Right kidney (tissue), 1 donor: ENCODE data around the gene SLC35F3.
"Not testable (repeated sequence)": the region's sequence is repeated elsewhere in the genome, so short reads cannot be mapped to it uniquely, and the experiment has no call there.

Experiments
- DNase-seq: peaks from one replicate; pipeline ENCODE4 v3.0.0-alpha.2; 2016

SLC35F3 gene

DNA sequence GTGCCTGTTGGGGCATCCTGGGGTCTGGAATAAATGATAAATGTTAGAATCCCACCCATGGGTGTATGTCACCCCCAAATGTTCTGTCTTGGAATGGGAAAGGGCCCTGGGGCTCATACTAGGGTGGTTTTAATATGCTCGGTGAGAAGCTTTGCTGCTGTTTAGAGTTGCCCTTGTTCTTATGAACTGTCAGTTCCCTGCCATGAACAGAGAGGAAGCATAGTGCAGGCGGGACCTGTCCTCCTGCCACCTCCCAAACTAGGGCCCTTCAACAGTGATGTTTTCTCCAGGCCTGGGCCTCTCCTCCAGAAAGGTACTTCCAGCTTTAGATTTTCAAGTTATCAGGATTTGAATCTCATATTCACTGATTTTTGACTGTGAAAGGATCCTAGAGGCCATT lies 388.1 kb downstream of the SLC35F3 start:
- no peak for DNase-seq

DNA sequence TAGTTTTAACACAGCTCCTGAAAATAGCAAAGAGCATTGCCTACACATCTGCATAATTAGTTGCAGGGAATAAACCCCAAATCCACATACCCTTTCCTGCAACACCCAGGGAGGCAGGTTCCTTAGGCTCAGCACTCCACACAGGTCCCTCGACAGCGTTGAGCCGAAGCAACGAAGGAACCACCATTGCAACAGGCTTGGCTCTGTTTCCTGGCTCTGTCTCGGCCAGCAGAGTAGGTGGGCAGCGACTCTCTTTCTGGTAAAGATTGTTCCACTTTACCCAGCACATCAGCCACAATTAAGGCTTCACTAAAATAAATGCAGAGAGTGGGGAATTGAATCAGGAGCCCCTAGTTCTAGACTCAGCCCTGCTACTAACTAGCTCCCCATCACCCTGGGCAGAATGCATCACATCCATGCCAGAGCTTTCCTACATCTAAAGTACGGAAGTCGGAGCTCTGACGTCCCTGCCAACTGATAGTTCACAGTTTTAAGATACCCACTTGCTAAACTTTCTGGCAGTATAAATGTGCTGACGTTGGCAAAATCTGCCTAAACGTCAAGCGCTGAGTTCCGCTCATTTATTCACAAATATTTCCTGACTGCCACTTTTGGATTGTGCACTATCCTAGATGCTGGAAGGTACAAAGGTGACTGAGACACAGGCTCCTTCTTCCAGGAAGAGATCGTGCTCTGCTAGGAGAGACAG lies 389.8 kb downstream of the SLC35F3 start:
- DNase-seq = no peak

DNA sequence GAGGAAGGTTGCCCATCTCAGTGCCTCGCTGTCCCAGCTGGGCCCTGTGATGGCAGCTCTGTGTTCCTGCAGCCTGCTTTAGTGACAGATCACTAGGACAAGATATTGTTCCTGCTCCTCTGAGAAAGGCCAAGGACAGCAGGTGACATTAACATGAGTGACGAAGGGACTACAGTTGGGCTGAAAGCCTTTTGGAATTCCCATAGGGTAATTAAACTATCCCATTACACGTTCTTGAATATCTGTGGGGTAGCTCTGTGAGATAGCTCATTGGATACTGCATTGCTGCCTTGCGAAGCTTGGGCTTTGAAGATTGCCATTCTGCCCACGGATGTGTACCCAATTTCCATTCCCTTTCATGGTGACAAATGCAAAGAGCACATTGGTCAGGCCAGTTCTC lies 390.6 kb downstream of the SLC35F3 start:
- no peak for DNase-seq

DNA sequence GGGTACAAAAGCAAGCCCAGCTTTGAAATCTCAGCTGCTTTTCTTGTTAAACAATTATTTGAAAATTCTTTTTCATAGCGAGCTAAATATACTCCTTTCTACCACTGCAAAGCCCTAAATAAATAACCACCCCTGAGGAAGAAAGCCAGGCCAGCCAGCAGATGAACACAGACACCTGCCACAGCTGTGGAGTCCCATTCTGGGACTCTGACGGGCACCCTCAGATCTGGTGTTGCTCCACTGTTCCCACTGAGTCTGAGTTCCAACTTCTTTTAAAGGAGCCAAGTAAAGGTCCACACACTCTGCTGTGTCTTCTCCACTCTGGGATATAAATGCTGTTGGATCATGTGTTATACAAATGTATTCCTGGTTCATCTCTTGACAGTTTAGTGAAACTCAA lies 391.1 kb downstream of the SLC35F3 start:
- no peak for DNase-seq

DNA sequence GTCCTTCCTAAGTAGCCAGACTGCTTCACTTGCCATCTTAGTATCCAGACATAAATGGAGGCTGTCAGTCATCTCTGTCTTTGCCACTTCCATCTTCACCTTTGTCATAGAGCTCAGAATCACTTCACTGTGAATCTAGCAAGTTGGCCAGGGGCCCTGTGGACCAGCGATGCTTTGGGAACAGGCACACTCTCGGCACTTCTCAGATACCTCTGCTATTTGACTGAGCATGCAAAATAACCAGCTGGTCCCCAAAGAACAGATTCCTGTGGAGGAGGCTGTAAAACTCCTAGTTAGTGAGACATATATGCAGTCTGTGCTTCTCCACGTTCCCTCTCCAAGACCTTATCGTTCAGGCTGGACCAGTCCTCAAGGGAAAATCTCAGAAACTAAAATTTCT lies 392.0 kb downstream of the SLC35F3 start:
- DNase-seq = no peak

DNA sequence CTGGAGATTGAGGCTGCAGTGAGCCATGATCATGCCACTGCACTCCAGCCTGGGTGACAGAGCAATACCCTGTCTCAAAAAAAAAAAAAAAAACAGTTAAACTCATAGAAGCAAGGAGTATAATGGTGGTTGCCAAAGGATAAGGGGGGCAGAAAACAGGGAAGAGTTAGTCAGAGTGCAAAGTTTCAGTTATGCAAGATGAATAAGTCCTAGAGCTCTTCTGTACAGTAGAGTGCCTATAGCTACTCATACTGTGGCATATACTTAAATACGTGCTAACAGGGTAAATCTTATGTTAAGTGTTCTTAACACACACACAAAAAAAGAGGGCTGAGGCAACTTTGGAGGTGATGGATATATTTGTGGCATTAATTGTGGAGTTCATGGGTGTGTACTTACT lies 393.2 kb downstream of the SLC35F3 start:
- DNase-seq = no peak

DNA sequence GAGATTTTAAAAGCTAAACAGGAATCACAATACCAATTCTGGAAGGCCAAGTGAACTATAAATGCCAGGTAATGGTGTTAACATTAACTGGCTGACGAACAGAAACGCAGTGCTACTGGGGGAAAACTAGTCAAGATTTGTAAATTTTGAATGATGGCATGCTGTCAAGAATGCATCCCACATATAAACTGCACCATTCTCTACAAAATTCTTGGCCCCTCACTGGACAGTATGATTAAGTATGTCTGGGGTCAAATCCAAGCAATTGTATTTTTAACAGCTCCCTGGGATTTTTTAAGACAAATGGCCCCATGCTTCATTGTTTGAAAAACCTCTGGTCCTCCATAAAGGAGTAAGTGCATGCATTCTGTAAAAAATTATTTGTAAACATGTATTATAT lies 395.6 kb downstream of the SLC35F3 start:
- DNase-seq = no peak

DNA sequence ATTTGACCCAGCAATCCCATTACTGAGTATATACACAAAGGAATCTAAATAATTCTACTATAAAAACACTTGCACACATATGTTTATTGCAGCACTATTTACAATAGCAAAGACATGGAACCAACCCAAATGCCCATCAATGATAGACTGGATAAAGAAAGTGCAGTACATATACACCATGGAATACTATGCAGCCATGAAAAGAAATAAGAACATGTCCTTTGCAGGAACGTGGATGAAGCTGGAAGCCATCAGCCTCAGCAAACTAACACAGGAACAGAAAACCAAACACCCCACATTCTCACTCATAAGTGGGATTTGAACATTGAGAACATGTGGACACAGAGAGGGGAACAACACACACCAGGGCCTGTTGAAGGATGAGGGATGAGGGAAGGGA lies 397.2 kb downstream of the SLC35F3 start:
- DNase-seq = not testable (repeated sequence)

DNA sequence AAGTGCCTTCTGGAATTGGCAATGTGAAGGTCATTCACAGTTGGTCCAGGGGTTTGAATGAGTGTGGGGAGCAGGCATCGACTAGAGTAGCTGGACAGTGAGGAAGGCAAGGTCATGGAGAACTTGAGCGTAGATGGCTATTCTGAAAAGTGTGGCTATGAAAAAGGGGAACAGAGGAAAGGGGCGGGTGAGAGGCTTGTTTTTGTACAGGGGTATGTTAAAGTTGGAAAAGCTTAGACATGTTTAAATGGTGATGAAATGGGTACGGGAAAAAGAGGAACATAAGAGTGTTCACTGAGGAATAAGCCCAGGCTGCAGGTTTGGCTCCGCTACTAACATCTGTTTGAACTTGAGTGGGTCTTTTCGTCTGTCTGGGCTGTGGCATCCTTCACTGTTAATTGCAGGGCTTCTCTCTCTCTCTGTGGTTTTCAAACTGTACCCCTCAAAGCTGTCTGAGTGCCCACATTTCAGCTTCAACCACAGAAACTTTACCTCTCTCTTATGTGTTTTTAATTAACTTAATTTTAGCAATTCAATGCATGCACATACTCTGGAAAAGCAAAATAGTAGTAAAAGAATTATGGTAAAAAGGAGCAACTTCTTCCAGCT lies 398.0 kb downstream of the SLC35F3 start:
- DNase-seq = no peak

DNA sequence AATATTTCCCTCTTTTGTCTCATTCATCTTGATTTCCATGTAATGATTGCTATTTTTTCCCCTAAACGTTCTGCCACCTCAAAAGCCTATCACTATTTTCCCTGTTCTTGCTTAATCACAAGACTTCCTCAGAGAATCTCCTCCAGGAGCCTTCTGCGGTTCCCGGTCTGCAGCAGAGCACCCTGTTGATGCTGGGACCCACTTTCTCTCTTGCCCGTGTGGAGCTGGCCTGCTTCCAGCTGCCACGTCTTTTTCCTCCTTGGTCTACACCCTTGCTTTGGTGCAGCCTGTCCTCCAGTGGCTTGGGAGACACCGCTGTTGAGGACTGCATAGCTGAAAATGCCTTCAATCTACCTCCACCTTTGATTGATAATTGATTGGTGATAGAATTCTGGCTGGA lies 398.8 kb downstream of the SLC35F3 start:
- no peak for DNase-seq

DNA sequence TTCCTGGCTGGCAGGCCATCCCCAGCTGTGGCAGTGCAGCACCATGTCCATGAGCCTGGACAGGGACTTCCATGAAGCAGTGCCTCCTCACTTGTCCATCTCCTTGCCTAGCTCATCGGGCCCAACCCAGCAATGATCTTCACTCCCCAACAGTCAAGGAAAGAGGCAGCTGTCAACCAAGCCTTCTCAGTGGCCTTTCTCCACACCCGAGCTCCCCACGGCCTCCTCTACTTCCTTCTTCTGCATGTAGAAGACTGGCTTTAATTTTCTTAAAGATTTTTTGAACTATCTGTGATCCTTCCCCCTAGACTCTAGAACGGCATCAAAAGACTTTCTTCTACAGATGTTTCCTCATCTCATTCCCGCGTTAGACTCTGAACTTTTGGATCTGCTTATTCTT lies 403.2 kb downstream of the SLC35F3 start:
- no peak for DNase-seq

DNA sequence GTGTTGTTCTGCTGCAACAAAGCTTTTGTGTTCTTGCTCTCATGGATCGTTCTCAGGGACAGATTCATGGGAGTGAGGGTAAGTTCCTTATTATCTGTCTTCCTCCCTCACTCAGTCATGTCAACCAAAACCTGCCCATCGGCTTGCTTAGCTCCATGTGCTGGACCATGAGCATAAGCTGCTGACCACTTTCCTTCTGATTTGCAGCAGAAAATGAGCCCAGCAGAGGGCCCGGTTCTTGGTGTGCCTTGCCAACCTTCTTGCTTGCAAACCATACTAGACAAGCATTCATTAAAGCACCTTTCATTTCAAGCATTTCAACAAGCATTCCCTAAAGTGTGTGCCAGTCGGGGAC lies 404.7 kb downstream of the SLC35F3 start:
- no peak for DNase-seq

DNA sequence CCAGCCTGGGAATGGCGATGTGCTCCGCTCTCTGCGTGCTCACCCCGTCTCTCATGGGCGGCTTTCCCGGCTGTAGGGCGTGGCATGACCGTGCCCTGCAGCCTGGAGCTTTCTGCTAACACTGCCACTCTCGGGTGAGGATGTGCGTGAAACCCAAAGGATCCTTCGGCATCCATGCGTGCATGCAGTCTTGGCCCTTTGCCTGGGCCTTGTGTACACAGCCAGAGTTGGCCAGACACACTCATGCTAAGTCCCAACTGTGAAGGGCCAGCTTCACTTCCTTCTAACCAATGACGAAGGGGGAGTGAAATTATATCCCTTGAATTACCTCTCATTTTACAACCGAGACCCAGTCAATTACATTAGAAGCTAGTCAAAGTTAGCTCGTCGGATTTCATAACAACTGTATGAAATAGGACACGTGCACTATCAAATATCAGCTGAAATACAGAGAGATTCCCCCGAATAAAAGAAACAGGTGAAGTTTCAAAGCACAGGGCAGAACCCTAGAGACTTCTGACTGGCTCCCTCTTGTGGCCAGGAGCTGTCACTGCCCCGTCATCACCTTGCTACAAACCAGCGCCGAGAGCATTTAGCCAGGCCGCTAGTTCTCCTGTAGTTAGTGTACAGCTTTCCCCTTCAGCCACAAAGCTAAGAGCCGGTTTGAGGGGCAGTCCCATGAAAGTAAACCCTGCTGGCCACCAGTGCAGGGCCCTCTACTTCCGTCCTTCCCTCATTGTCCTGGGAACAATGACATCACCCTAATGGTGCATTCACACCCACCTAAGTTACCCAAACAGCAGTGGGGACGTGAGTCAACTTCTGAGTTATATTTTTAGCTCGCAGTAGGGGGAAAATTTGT lies 405.4 kb downstream of the SLC35F3 start:
- peak; percentile 37 for DNase-seq

DNA sequence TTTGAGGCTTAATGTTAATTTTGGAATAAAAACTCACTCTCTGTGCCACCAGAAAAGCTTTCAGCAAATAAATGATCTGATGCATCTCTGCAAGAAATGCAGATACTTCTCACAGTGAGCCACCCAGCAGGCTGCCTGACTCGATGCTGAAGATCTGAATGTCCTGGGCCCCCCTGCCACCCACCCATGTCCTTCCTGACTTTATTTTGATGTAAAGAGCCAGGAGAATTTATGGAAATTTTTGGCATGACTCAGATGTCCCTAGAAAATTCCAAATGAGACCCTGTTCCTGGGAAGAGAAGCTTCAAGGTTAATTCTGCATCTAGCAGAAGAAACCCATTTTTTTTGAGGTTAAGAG lies 406.0 kb downstream of the SLC35F3 start:
- DNase-seq = no peak

DNA sequence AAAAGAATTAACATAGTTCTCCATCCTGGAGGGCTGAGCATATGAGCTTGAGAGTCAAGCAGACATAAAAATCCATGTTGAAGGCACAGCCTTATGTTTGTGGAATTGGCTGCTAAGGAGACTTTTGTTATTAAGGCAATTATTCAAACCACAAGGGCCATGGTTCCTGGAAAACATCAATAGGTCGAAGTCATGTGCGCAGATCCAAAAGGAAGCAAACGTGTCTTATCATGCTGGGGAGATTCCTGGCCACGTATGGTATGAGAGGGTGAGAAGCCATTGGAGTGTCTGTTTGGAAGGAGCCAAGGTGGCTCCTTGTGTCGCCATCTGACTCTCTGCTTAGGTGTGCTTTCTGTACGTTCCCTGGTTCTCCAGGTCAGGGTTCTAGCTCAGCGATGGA lies 406.9 kb downstream of the SLC35F3 start:
- DNase-seq = no peak

DNA sequence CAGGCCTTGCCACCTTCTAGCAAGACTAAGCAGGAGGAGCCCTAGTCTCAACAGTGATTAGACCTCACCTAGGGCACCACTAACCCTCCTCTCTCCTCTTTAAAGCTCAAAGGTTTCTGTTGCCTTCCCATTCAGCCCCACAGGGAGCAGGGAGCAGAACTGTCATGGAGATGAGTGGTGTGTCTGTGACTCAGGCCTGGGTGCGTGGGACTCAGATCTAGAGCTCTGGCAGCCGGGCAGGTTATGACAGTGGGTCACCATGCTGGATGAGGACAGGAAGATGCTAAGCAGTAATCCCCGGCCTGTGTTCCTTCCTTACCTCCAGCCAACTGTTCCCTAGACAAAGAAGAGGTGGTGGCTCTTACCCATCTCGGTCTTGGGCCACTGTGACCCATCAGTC lies 408.7 kb downstream of the SLC35F3 start:
- no peak for DNase-seq

DNA sequence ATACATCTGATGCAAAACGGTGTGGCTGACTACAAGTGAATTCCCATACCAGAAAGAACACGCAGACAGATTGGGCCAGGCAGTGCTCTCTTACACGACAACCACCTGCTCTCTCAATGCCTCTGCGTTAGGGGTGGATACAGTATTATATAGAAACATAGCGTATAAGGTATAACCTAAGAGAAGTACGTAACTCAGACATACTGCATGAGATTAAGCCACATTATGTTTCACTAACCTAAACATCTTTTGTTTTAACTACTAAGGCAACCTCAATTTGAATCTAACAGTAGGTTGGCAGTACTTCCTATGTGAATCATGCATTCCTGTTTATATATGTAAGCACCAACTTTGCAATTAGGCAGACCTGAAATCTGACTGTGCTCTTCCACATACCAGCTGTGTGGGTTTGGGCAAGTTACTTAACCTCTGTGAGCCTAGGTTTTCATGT lies 410.6 kb downstream of the SLC35F3 start:
- DNase-seq = no peak

DNA sequence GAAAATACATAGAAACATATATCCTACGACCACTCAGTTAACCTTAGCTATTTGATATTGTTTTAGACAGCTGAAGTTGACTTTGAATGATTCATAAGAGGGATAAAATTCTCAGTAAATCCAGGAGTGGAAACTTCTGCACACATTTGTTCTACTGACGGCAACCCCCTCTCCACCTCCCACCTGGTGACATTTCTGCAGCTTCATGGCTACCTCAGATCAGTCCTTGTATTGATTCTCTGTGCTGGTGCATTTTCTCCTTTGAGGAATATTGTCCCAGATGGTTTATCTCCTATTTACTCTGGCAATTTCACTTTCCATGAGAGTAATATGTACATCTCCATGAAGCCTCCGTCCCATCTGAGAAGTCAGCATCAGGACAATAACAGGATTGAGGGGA lies 411.1 kb downstream of the SLC35F3 start:
- no peak for DNase-seq

DNA sequence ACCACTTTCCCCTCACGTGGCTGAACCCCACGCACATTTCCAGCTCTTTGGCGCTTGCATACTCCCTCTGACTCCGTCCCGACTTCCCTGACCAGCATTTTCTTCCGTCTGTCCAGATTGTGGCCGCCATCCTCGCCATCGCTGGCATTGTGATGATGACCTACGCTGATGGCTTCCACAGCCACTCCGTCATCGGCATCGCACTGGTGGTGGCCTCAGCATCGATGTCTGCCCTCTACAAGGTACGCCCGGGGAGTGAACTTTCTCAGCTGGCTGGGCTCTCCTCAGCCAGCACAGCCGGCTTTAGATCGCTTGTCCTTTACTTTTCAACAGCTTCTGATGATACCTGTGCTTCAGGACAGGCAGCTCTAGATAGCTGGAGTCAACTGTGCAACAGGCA lies 412.0 kb downstream of the SLC35F3 start:
- DNase-seq = no peak

DNA sequence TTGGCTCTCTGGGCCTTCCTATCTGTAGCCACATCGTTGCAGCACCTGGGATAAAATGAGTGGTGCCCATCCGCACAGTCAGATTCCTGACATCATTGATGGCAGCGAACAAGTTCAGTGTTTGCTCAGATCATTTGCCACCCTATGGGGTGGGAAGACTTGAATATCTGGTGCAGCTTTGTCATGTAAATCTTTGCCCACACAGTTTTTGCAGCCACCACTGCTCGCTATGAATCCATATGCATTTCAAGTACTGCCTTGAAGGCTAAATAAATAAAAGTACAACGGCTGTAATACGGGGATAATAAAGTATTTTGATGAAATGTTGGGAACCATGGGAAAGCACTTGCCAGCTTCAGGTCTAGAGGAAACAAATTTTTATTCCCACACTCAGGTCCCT lies 412.5 kb downstream of the SLC35F3 start:
- no peak for DNase-seq

DNA sequence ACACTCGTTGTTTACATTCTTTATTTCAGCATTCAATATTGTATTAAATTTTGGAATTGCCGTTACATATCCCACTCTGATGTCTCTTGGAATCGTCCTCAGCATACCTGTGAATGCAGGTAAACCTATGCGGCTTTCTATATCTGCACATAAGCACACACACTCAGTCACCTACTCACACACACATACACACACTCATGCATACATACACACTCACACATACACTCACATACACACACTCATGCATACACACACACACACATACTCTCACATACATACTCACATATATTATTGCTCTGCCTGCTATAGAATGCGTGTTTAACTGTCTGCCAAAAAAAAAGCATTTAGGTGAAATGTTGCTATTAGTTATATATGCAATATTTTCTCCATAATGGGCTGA lies 415.6 kb downstream of the SLC35F3 start:
- DNase-seq = no peak

DNA sequence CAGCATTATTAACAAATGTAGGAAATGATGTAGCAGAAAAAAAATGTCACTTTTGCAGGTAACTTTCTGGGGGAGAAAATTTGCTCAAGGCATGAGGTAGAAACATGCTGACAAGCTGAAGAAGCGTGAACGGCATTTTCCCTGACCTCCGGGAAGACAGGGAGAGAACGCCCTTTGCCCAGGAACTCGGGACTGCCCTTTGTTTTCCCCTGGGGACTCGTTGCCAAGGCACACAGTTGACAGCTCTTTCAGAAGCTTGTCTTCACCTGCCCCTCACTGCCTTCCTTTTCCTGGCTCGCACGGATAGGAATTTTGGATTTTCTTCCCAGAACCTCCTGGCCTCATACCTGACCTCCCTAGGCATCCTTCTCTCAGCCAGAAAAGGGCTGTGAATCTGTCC lies 416.1 kb downstream of the SLC35F3 start:
- no peak for DNase-seq

DNA sequence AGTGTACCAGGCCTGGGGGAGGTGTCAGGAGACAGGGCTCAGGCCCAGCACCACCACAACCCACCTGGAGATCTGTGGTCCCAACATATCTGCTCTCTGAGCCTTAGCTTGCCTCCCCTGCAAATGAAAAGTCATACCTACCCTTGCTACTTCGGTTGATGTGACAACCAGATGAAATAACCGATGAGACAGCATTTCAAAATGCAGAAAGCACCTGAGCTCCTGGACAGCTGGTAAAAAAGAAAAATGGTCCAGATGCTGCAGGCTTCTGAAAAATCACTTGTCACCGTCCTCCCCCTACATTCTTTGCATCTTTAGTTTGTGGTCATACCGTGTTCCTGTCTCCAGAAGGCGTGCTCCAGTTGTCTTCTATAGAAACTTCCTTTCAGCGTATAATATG lies 416.8 kb downstream of the SLC35F3 start:
- no peak for DNase-seq

DNA sequence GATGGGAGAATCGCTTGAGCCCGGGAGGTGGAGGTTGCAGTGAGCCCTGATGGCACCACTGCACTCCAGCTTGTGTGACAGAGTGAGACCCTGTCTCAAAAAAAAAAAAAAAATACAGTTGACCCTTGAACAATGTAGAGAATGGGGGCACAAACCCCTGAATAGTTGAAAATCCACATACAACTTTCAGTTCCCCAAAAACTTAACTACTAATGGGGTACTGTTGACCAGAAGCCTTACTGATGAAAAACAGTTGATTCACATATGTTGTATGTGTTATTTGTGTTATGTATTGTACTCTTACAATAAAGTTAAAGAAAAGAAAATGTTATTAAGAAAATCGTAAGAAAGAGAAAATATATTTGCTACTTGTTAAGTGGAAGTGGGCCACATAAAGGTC lies 417.6 kb downstream of the SLC35F3 start:
- no peak for DNase-seq
